K562 (cell line): Measurements from ENCODE around the gene CHSY3. TPM values are rescaled to one million over a fixed set of nuclear protein-coding genes. Genes with fewer than 3 reads are reported as not detected.

ENCODE experiments used
- ATAC-seq: fragments of 200-7000 bp; cut with Tn5 transposase; 3 replicates; pipeline ENCODE4 v1.9.1; 2020; ENCODE audit warnings: moderate library complexity
- BruUV-seq: library from RNA; stranded (reverse); fragments of 400-500 nt; replicated peaks from 2 replicates; lab custom pipeline; 2021; lab: Mats Ljungman, UMichigan
- CTCF ChIA-PET: fragments of 300-600 bp; formaldehyde crosslinking; extraction: SDS; loops from one replicate; lab custom pipeline; 2021; ENCODE audit warnings: low intra/inter-chr PET ratio; lab: Yijun Ruan, JAX
- POLR2A ChIA-PET: fragments of 300-600, 350-650 bp; sonication (Branson Sonifier 250); formaldehyde crosslinking; extraction: SDS; loops from one replicate; lab custom pipeline; 2021; ENCODE audit warnings: antibody characterized with exemption, inconsistent platforms; lab: Yijun Ruan, JAX
- DNase-seq, 4 experiments: peaks; one replicate each; pipeline versions ENCODE4 v3.0.0 to v3.0.0-alpha.2; 2011 to 2018; ENCODE audit warnings: low spot score in 3 of 4, mixed read lengths in 3 of 4; ENCODE audit errors: extremely low read depth in 1 of 4
- FAIRE-seq: peaks from 2 replicates; lab custom pipeline; 2011; peaks lifted over from hg19 to GRCh38; lab: Jason Lieb, UNC
- H2AFZ ChIP-seq: 2 replicates; pipeline ENCODE4 v1.6.0; 2011; ENCODE audit warnings: low read depth, low read length, control low read depth, inconsistent platforms
- H3K27ac ChIP-seq: fragments of 200-600 bp; 3 replicates; pipeline ENCODE4 v1.8.0; 2011; ENCODE audit warnings: low read depth, mild to moderate bottlenecking, control low read depth, inconsistent platforms, low read length, moderate library complexity, mixed read lengths; ENCODE audit errors: extremely low read depth
- H3K27me3 ChIP-seq, 2 experiments: fragments of 300-600 bp in 1 of 2; 2 replicates in 1 of 2; 3 replicates in 1 of 2; pipeline versions ENCODE4 v1.6.0 to v1.8.0; 2011; ENCODE audit warnings: inconsistent platforms in 2 of 2, low read length in 2 of 2, mild to moderate bottlenecking in 1 of 2, mixed read lengths in 1 of 2, moderate library complexity in 1 of 2; ENCODE audit not compliant: control insufficient read depth in 2 of 2, insufficient read depth in 2 of 2
- H3K36me3 ChIP-seq: fragments of 300-600 bp; 3 replicates; pipeline ENCODE4 v1.8.0; 2011; ENCODE audit warnings: mild to moderate bottlenecking, low read length, inconsistent platforms; ENCODE audit not compliant: control insufficient read depth, insufficient read depth
- H3K4me1 ChIP-seq, 2 experiments: fragments of 200-600 bp in 1 of 2; replicated peaks in 1 of 2; 2 replicates in 1 of 2; 3 replicates in 1 of 2; pipeline versions ENCODE4 v1.5.1 to v1.8.0; 2011; ENCODE audit warnings: inconsistent platforms in 2 of 2, low read length in 2 of 2, mild to moderate bottlenecking in 1 of 2, mixed read lengths in 1 of 2, moderate library complexity in 1 of 2; ENCODE audit not compliant: control insufficient read depth in 2 of 2, insufficient read depth in 2 of 2
- H3K4me2 ChIP-seq: 2 replicates; pipeline ENCODE4 v1.6.1; 2011; ENCODE audit warnings: low read length, control low read depth, inconsistent platforms, mixed read lengths; ENCODE audit not compliant: insufficient read depth
- H3K4me3 ChIP-seq: fragments of 200-600 bp; sonication (generic), shearing (Covaris generic); 2 replicates; pipeline ENCODE4 v1.5.1; 2016; ENCODE audit warnings: control low read depth, inconsistent platforms
- H3K79me2 ChIP-seq: fragments of 200-600 bp; 3 replicates; pipeline ENCODE4 v1.8.0; 2011; ENCODE audit warnings: low read length, inconsistent platforms; ENCODE audit not compliant: control insufficient read depth, insufficient read depth
- H3K9ac ChIP-seq, 2 experiments: 2 replicates each; pipeline versions ENCODE4 v1.6.0 to v1.6.1; 2011; ENCODE audit warnings: low read depth in 2 of 2, low read length in 2 of 2, control low read depth in 1 of 2, inconsistent platforms in 1 of 2, mild to moderate bottlenecking in 1 of 2, mixed read lengths in 1 of 2; ENCODE audit not compliant: insufficient read depth in 1 of 2
- H3K9me1 ChIP-seq: one replicate; pipeline ENCODE4 v1.6.0; 2011; ENCODE audit warnings: inconsistent platforms, mild to moderate bottlenecking, low read length, moderate library complexity; ENCODE audit not compliant: control insufficient read depth, insufficient read depth
- H3K9me3 ChIP-seq: replicated peaks from 2 replicates; pipeline ENCODE4 v1.5.1; 2011; ENCODE audit warnings: low read depth, low read length, inconsistent platforms; ENCODE audit not compliant: control insufficient read depth, insufficient read depth
- H4K20me1 ChIP-seq: replicated peaks from 2 replicates; pipeline ENCODE4 v1.6.1; 2011; ENCODE audit warnings: low read length, inconsistent platforms, mixed read lengths; ENCODE audit not compliant: control insufficient read depth, insufficient read depth
- BMI1 ChIP-seq: fragments of 150-350 bp; IDR thresholded peaks from 2 replicates; pipeline ENCODE4 v1.6.1; 2014; ENCODE audit warnings: low read length
- CBFA2T2 ChIP-seq: fragments of 450-650 bp; conservative IDR thresholded peaks from 2 replicates; pipeline ENCODE4 v1.6.1; 2017; ENCODE audit warnings: mild to moderate bottlenecking
- E4F1 ChIP-seq: fragments of 250-450 bp; sonication (Bioruptor Pico); IDR thresholded peaks from 2 replicates; pipeline ENCODE4 v1.5.0; 2021; ENCODE audit warnings: mild to moderate bottlenecking, borderline replicate concordance
- FOSL1 ChIP-seq: fragments of 200-800 bp; sonication (Bioruptor generic); conservative IDR thresholded peaks from 2 replicates; pipeline ENCODE4 v1.6.1; 2016; ENCODE audit warnings: missing genetic modification characterization, missing compliant biosample characterization
- JUNB ChIP-seq: fragments of 450-650 bp; formaldehyde crosslinking; conservative IDR thresholded peaks from 2 replicates; pipeline ENCODE4 v1.4.0; 2020; ENCODE audit warnings: mild to moderate bottlenecking
- MAZ ChIP-seq, 2 experiments: fragments of 450-650 bp in 1 of 2; sonication (generic) in 1 of 2; formaldehyde crosslinking; IDR thresholded peaks in 1 of 2; conservative IDR thresholded peaks in 1 of 2; 2 replicates each; pipeline versions ENCODE4 v1.4.0 to v1.5.0; 2020; ENCODE audit warnings: mild to moderate bottlenecking in 1 of 2, missing genetic modification reagents in 1 of 2
- NFXL1 ChIP-seq: fragments of 450-650 bp; formaldehyde crosslinking; IDR thresholded peaks from 2 replicates; pipeline ENCODE4 v1.4.0; 2021; ENCODE audit warnings: mild to moderate bottlenecking
- POLR2B ChIP-seq: fragments of 450-650 bp; IDR thresholded peaks from 2 replicates; pipeline ENCODE4 v1.6.1; 2018; ENCODE audit warnings: low read depth; ENCODE audit not compliant: partially characterized antibody
- POU5F1 ChIP-seq: fragments of 150-350 bp; IDR thresholded peaks from 2 replicates; pipeline ENCODE4 v1.6.1; 2014; ENCODE audit warnings: borderline replicate concordance, low read length, low read depth, mild to moderate bottlenecking; ENCODE audit not compliant: partially characterized antibody
- RFX5 ChIP-seq: IDR thresholded peaks from 2 replicates; pipeline ENCODE4 v1.6.1; 2011; ENCODE audit warnings: low read depth, mild to moderate bottlenecking, improper control_type of control experiment, low read length
- ZNF282 ChIP-seq: sonication (generic); formaldehyde crosslinking; IDR thresholded peaks from 2 replicates; pipeline ENCODE4 v1.8.1; 2023; ENCODE audit warnings: missing genetic modification reagents
- WGBS: fragments of 100-300 bp; shearing (Covaris generic); methylation state at CpG from one replicate; pipeline ENCODE4 v1.1.6; 2016; ENCODE audit warnings: low coverage, mixed read lengths; ENCODE audit not compliant: insufficient coverage; ENCODE audit errors: missing lambda C conversion rate; 5-methylcytosine and 5-hydroxymethylcytosine counted together
- in situ Hi-C: fragments of 300-500 bp; cut with MboI; formaldehyde crosslinking; loops from 4 replicates; pipeline ENCODE4 v1.15.0; 2018; ENCODE audit warnings: inconsistent platforms, mixed read lengths
- intact Hi-C: fragments of 100-400 bp; cut with micrococcal nuclease; formaldehyde crosslinking; loops from 2 replicates; pipeline ENCODE4 v1.14.2; 2022
- polyA plus RNA-seq, 8 experiments: library from polyadenylated mRNA; depleted of rRNA in 4 of 8; stranded (reverse) in 5 of 8; unstranded in 3 of 8; fragments of >200 nt; fragmentation: Nextera tagmentation in 2 of 8; fragmentation: Illumina TruSeq in 1 of 8; extraction: Ambion mirVana in 2 of 8; extraction: Trizol in 1 of 8; gene quantifications; 2 replicates each; pipeline versions ENCODE4 v1.2.1 to v1.2.3, GENCODE V29; 2011 to 2014; ENCODE audit warnings: inconsistent platforms in 1 of 8, missing spikeins in 1 of 8
- total RNA-seq, 7 experiments: library from RNA; depleted of rRNA in 6 of 7; stranded (reverse); fragments of >200 nt in 6 of 7; fragmentation: Illumina TruSeq in 2 of 7; extraction: Trizol in 2 of 7; gene quantifications; 2 replicates each; pipeline versions ENCODE4 v1.2.1 to v1.2.3, GENCODE V29; 2011 to 2021; ENCODE audit warnings: low replicate concordance in 1 of 7

The CHSY3 gene
- total and polyA plus RNA-seq, 9 of the 15 experiments (the other 6 are each of a cell fraction or from before 2014, with no cell fraction given) = 0.04 TPM; not detected in 8

GRCh38 chr5:130064484-130064883, 160.2 kb downstream of the CHSY3 start:
- WGBS = 9% methylated on average over 3 of the region's 3 CpGs
- intact Hi-C loops (no loop called here), in situ Hi-C loops (no loop called here)
- Histone ChIP-seq H3K4me1 (no peaks in the 10 kb centered on the region), H3K9me3 (no peaks in the 10 kb centered on the region; the same call in 1 of the 2 replicates), H3K27me3 (no peaks in the 10 kb centered on the region), H3K27ac (no peak overlapping the region), H3K4me3 (no peak overlapping the region), H2AFZ (no peak overlapping the region), H3K4me2 (no peak overlapping the region), H3K9me1 (no peaks in the 10 kb centered on the region), H3K36me3 (no peaks in the 10 kb centered on the region), H3K79me2 (no peaks in the 10 kb centered on the region), H3K9ac (no peak overlapping the region), H4K20me1 (no peaks in the 10 kb centered on the region)
- CTCF ChIA-PET = no interaction called here
- no peak for DNase-seq
- no peak for ATAC-seq
- no peak for FAIRE-seq
- TF ChIP-seq E4F1 (CRISPR knock-in tag) (no peak), POU5F1 (no peak), NFXL1 (CRISPR knock-in tag) (no peak), CBFA2T2 (no peak), BMI1 (no peak), POLR2B (no peak), MAZ (CRISPR knock-in tag; conservative IDR thresholded peaks at IDR 0.05 in 1 of 2, IDR thresholded peaks at IDR 0.05 in 1 of 2) (no peak), ZNF282 (CRISPR knock-in tag) (no peak), RFX5 (no peak), FOSL1 (no peak), JUNB (CRISPR knock-in tag) (no peak)
- TF ChIP-seq, all 486 proteins: peak for 0
- BruUV-seq = no TSS peak
- POLR2A ChIA-PET = no interaction called here
